PC-9 (cell line): ENCODE results near the gene IRF2.

Experiments
- CTCF ChIP-seq: fragments of 200-600 bp; sonication (generic); conservative IDR thresholded peaks from 2 replicates; pipeline ENCODE4 v1.6.1; 2017; ENCODE audit warnings: mixed run types, antibody characterized with exemption, mild to moderate bottlenecking, moderate library complexity
- EZH2 ChIP-seq: fragments of 200-600 bp; sonication (generic); IDR thresholded peaks from 2 replicates; pipeline ENCODE4 v1.8.0; 2017; ENCODE audit warnings: antibody characterized with exemption, low read depth

GRCh38 chr4:184471881-184472613 is 2.3 kb downstream of the IRF2 start:
- TF ChIP-seq CTCF (no peak), EZH2 (no peak)
